ENCODE results near the gene PPRC1.
A peak's percentile ranks its signal among the peaks of the same experiment; 100 is the strongest.

PPRC1 gene

GRCh38 chr10:102113956-102114857, 18.6 kb upstream of the PPRC1 start:
- no peak for TF ChIP-seq POLR2A (IDR thresholded peaks at IDR 0.05; ENCODE audit: low read length)
- no peak for TF ChIP-seq GATA1 (IDR thresholded peaks at IDR 0.05; ENCODE audit: low read depth, low read length)
- DNase-seq, result peak; percentile 73 to 76

- DNase-seq, result peak; percentile 87 to 92
- TF ChIP-seq GATA1 (IDR thresholded peaks at IDR 0.05; ENCODE audit: low read depth, low read length), result no peak
- peak; percentile 68 for TF ChIP-seq POLR2A (IDR thresholded peaks at IDR 0.05; ENCODE audit: low read length)
Observed at GRCh38 chr10:102114861-102115618, 17.8 kb upstream of the PPRC1 start.

- DNase-seq, result no peak
- TF ChIP-seq GATA1 (IDR thresholded peaks at IDR 0.05; ENCODE audit: low read depth, low read length) (no peak), POLR2A (IDR thresholded peaks at IDR 0.05; ENCODE audit: low read length) (no peak)
Observed at GRCh38 chr10:102115775-102116174, 17.1 kb upstream of the PPRC1 start.

- DNase-seq, result no peak
- no peak for TF ChIP-seq GATA1 (IDR thresholded peaks at IDR 0.05; ENCODE audit: low read depth, low read length)
- no peak for TF ChIP-seq POLR2A (IDR thresholded peaks at IDR 0.05; ENCODE audit: low read length)
Observed at GRCh38 chr10:102116656-102117055, 16.2 kb upstream of the PPRC1 start.

GRCh38 chr10:102117391-102118159, 15.3 kb upstream of the PPRC1 start:
- TF ChIP-seq POLR2A (IDR thresholded peaks at IDR 0.05; ENCODE audit: low read length) (peak; percentile 86), GATA1 (IDR thresholded peaks at IDR 0.05; ENCODE audit: low read depth, low read length) (no peak)
- peak; percentile 90 to 91 for DNase-seq

GRCh38 chr10:102118867-102119266, 14.0 kb upstream of the PPRC1 start:
- no peak for DNase-seq
- no peak for TF ChIP-seq GATA1 (IDR thresholded peaks at IDR 0.05; ENCODE audit: low read depth, low read length)
- TF ChIP-seq POLR2A (IDR thresholded peaks at IDR 0.05; ENCODE audit: low read length), result no peak

- peak; percentile 81 to 88 for DNase-seq
- TF ChIP-seq GATA1 (IDR thresholded peaks at IDR 0.05; ENCODE audit: low read depth, low read length) (no peak), POLR2A (IDR thresholded peaks at IDR 0.05; ENCODE audit: low read length) (peak; percentile 16)
Observed at GRCh38 chr10:102119417-102120141, 13.3 kb upstream of the PPRC1 start.

- no peak for TF ChIP-seq GATA1 (IDR thresholded peaks at IDR 0.05; ENCODE audit: low read depth, low read length)
- TF ChIP-seq POLR2A (IDR thresholded peaks at IDR 0.05; ENCODE audit: low read length), result peak; percentile 75
- peak; percentile 87 to 89 for DNase-seq
Observed at GRCh38 chr10:102120142-102120990, 12.5 kb upstream of the PPRC1 start, which contains the start of gene LDB1. Gene LDB1 (minus strand): TSS chr10:102120368. CDS start chr10:102120110, 258 bp downstream.

- TF ChIP-seq GATA1 (IDR thresholded peaks at IDR 0.05; ENCODE audit: low read depth, low read length) (no peak), POLR2A (IDR thresholded peaks at IDR 0.05; ENCODE audit: low read length) (no peak)
- peak; percentile 49 to 60 for DNase-seq
Observed at GRCh38 chr10:102120991-102121738, 11.7 kb upstream of the PPRC1 start.

- no peak for TF ChIP-seq GATA1 (IDR thresholded peaks at IDR 0.05; ENCODE audit: low read depth, low read length)
- TF ChIP-seq POLR2A (IDR thresholded peaks at IDR 0.05; ENCODE audit: low read length), result no peak
- DNase-seq, result no peak
Observed at GRCh38 chr10:102121739-102122372, 11.0 kb upstream of the PPRC1 start.

GRCh38 chr10:102122450-102122849, 10.4 kb upstream of the PPRC1 start:
- TF ChIP-seq GATA1 (IDR thresholded peaks at IDR 0.05; ENCODE audit: low read depth, low read length) (no peak), POLR2A (IDR thresholded peaks at IDR 0.05; ENCODE audit: low read length) (no peak)
- DNase-seq, result no peak
